ENCODE measurements around the gene IL1RL2.

The IL1RL2 gene

GRCh38 chr2:102240640-102241370, 54.0 kb downstream of the IL1RL2 start:
- peak; percentile 86 to 87 for DNase-seq

- no peak for DNase-seq
Measured at GRCh38 chr2:102241616-102242305, 54.9 kb downstream of the IL1RL2 start.

GRCh38 chr2:102245266-102246151, 58.7 kb downstream of the IL1RL2 start:
- no peak for DNase-seq

GRCh38 chr2:102250278-102250821, 63.5 kb downstream of the IL1RL2 start:
- no peak for DNase-seq

- DNase-seq, result peak; percentile 53 to 72
Measured at GRCh38 chr2:102251042-102251848, 64.4 kb downstream of the IL1RL2 start.

- no peak for DNase-seq
Measured at GRCh38 chr2:102251849-102252203, 65.0 kb downstream of the IL1RL2 start.

GRCh38 chr2:102252236-102252635, 65.4 kb downstream of the IL1RL2 start:
- DNase-seq, result no peak

GRCh38 chr2:102253140-102253752, 66.4 kb downstream of the IL1RL2 start:
- peak in 1 of 2 donors; percentile 30 for DNase-seq

- no peak for DNase-seq
Measured at GRCh38 chr2:102253753-102254150, 66.9 kb downstream of the IL1RL2 start.

- DNase-seq, result peak in 1 of 2 donors; percentile 38
Measured at GRCh38 chr2:102256276-102256675, 69.5 kb downstream of the IL1RL2 start.

- DNase-seq, result no peak
Measured at GRCh38 chr2:102256874-102257462, 70.1 kb downstream of the IL1RL2 start.

GRCh38 chr2:102258025-102258385, 71.2 kb downstream of the IL1RL2 start:
- DNase-seq, result no peak

- DNase-seq, result peak in 1 of 2 donors; percentile 52
Measured at GRCh38 chr2:102258386-102259074, 71.7 kb downstream of the IL1RL2 start.

- DNase-seq, result no peak
Measured at GRCh38 chr2:102261467-102262135, 74.8 kb downstream of the IL1RL2 start.

GRCh38 chr2:102262216-102263129, 75.7 kb downstream of the IL1RL2 start:
- peak in 1 of 2 donors; percentile 28 for DNase-seq

GRCh38 chr2:102264952-102265351, 78.1 kb downstream of the IL1RL2 start:
- DNase-seq, result no peak

- no peak for DNase-seq
Measured at GRCh38 chr2:102266204-102266603, 79.4 kb downstream of the IL1RL2 start.

- DNase-seq, result no peak
Measured at GRCh38 chr2:102267774-102268173, 81.0 kb downstream of the IL1RL2 start.
